ENCODE data around the gene ZNF234.

Gene ZNF234

DNA sequence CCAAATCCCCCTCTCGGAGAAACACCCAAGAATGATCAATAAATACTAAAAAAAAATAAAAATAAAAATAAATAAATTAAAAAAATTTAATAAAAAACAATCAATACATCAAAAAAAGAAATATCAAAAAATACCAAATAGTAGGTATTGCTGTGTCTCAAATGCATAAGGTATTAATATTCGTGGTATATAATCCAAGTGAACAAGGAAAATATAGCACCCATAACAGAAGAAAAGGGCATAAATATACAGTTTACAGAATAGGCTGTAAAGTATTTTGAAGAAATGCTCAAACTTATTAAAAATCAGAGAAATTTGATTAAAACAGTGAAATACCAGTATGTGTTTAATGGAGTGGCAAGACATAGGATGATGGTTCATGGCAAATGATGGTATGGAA lies 63.4 kb downstream of the ZNF234 start:
- no peak for DNase-seq (ENCODE audit: low read depth, low spot score)
- H3K4me3 ChIP-seq (ENCODE audit: low read depth, low read length), result no peak overlapping the region
- in situ Hi-C loops (cut with HindIII; ENCODE audit: low sequenced_read_pairs), result no loop called here
- TF ChIP-seq, protein P1, sequence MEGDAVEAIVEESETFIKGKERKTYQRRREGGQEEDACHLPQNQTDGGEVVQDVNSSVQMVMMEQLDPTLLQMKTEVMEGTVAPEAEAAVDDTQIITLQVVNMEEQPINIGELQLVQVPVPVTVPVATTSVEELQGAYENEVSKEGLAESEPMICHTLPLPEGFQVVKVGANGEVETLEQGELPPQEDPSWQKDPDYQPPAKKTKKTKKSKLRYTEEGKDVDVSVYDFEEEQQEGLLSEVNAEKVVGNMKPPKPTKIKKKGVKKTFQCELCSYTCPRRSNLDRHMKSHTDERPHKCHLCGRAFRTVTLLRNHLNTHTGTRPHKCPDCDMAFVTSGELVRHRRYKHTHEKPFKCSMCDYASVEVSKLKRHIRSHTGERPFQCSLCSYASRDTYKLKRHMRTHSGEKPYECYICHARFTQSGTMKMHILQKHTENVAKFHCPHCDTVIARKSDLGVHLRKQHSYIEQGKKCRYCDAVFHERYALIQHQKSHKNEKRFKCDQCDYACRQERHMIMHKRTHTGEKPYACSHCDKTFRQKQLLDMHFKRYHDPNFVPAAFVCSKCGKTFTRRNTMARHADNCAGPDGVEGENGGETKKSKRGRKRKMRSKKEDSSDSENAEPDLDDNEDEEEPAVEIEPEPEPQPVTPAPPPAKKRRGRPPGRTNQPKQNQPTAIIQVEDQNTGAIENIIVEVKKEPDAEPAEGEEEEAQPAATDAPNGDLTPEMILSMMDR (IDR thresholded peaks at IDR 0.05; ENCODE audit: low read depth, low read length), result no peak

DNA sequence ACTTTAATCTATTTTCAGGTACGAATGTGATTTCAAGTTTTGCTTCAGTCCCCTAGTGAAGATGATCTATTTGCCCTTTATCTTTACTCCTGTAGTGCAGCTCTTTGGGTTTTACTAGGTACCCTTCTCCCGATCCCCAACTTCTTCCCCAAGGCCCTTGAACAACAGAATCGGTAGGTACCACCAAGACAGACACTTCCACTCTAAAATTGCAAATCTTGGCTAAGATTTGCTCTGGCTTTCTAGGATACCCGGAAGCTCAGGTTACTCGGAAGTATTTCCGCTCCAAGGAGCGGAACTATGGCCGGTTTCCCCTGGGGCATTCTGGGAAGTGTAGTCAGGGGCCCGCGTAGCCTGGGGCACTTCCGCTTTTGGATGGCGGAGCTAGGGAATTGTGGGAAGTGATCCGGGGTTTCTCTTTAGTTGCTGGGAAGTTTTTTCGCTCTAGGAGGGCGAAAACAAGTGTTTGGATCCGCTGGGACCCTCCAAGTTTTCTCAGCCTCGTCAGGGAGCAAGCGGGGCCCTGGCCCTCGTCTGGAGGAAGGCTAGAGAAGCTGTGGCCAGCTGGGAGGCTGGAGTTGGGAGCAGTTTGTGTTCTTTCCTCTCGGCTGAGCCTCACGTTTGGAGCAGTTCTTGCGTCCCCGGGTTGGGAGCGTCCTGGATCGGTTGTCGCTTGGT lies 65.9 kb downstream of the ZNF234 start:
- peak overlapping the region; percentile 70 for H3K4me3 ChIP-seq (ENCODE audit: low read depth, low read length)
- TF ChIP-seq, protein P1 (IDR thresholded peaks at IDR 0.05; ENCODE audit: low read depth, low read length), result no peak
- in situ Hi-C loops (cut with HindIII; ENCODE audit: low sequenced_read_pairs), result no loop called here
- DNase-seq (ENCODE audit: low read depth, low spot score), result peak; percentile 94

All from astrocyte of the spinal cord (primary cell).